ENCODE measurements around the gene C1QTNF6.
A peak's percentile ranks its signal among the peaks of the same experiment; 100 is the strongest.

Gene C1QTNF6

DNA sequence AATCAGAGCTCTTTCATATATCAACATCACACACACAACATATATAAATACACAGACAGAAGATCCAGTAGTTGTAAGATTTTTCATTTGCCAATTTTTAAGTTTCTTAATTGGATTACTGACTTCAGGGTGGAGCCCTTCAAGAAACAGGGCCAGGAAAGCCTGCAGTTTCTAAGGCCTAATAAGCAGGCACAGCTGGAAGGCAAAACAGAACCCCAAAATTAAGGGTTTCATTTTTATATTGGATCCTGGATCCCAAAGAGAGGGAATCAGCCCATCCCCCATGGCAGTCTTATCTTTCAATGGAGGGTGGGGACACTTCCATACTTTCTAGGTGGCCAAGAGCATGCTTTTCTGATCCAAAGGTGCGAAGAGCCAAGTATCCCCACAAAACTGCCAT, 4.7 kb upstream of the C1QTNF6 start:
- H3K4me1 ChIP-seq (ENCODE audit: control insufficient read depth in 5 of 5, insufficient read depth in 5 of 5, low read length in 5 of 5) = peaks cover 24 to 55% (median 51%) of the 10 kb centered on the region in 5 donors
- H3K27me3 ChIP-seq (ENCODE audit: control insufficient read depth in 5 of 5, insufficient read depth in 4 of 5, low read length in 5 of 5) = no peaks in the 10 kb centered on the region
- no peak overlapping the region for H3K4me3 ChIP-seq (ENCODE audit: low read depth in 1 of 5, low read length in 5 of 5)
- H3K36me3 ChIP-seq (ENCODE audit: control insufficient read depth in 5 of 5, insufficient read depth in 5 of 5, low read length in 5 of 5) = no peaks in the 10 kb centered on the region
- H3K9me3 ChIP-seq (ENCODE audit: control insufficient read depth in 5 of 5, low read length in 5 of 5) = no peaks in the 10 kb centered on the region
- peak overlapping the region; percentile 95 for H3K27ac ChIP-seq (ENCODE audit: low read depth, low read length)
- H3K9ac ChIP-seq (ENCODE audit: low read length in 5 of 5) = no peak overlapping the region

DNA sequence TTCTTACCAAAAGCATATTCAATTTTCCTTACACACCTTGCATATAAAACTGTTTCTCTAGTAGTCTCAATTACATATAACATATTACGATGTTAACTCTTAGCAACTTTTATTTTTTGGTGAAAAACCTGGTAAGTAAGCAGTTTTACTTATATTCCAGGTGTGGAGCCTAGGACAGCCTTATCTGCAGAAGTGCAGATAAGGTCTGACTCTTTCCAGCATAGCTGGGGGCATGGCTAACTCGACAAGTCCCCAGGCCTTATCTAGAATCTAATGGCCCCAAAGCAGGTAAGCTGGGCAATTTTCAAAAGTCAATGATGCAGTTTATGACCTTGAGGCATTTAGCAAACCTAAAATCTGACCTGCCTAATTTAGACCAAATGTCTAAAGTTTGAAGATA, 4.2 kb upstream of the C1QTNF6 start:
- Histone ChIP-seq H3K36me3 (ENCODE audit: control insufficient read depth in 5 of 5, insufficient read depth in 5 of 5, low read length in 5 of 5) (no peaks in the 10 kb centered on the region), H3K4me3 (ENCODE audit: low read depth in 1 of 5, low read length in 5 of 5) (no peak overlapping the region), H3K9ac (ENCODE audit: low read length in 5 of 5) (no peak overlapping the region), H3K4me1 (ENCODE audit: control insufficient read depth in 5 of 5, insufficient read depth in 5 of 5, low read length in 5 of 5) (peaks cover 24 to 55% (median 51%) of the 10 kb centered on the region in 5 donors), H3K27me3 (ENCODE audit: control insufficient read depth in 5 of 5, insufficient read depth in 4 of 5, low read length in 5 of 5) (no peaks in the 10 kb centered on the region), H3K27ac (ENCODE audit: low read depth, low read length) (no peak overlapping the region), H3K9me3 (ENCODE audit: control insufficient read depth in 5 of 5, low read length in 5 of 5) (no peaks in the 10 kb centered on the region)

DNA sequence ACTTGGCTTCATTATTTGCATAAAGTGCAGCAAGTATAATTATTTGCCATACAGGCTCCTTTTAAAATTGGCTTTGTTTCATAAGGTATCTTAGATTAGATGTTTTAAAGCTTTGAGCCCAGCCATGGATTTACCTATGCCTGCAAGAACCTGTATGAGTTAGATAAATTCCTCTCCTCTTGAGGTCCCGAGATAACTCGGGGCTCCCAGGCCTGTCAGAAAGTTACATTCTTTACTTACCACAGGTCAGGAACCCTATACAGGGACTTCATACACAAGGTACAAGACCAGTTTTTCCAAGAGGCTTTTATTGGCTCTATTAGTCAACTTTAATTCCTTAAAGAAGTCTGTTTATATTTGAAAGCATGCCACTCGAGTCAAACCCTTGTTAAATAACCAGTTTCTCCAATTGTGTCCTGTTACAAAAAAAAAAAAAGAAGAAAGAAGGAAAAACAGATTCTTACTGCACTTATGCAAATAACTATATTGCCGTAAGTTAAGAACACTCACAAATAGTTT, 2.3 kb upstream of the C1QTNF6 start:
- no peak overlapping the region for H3K27ac ChIP-seq (ENCODE audit: low read depth, low read length)
- H3K9me3 ChIP-seq (ENCODE audit: control insufficient read depth in 5 of 5, low read length in 5 of 5) = no peaks in the 10 kb centered on the region
- no peak overlapping the region for H3K9ac ChIP-seq (ENCODE audit: low read length in 5 of 5)
- no peaks in the 10 kb centered on the region for H3K36me3 ChIP-seq (ENCODE audit: control insufficient read depth in 5 of 5, insufficient read depth in 5 of 5, low read length in 5 of 5)
- H3K4me1 ChIP-seq (ENCODE audit: control insufficient read depth in 5 of 5, insufficient read depth in 5 of 5, low read length in 5 of 5) = peaks cover 17 to 56% (median 45%) of the 10 kb centered on the region in 5 donors
- no peaks in the 10 kb centered on the region for H3K27me3 ChIP-seq (ENCODE audit: control insufficient read depth in 5 of 5, insufficient read depth in 4 of 5, low read length in 5 of 5)
- H3K4me3 ChIP-seq (ENCODE audit: low read depth in 1 of 5, low read length in 5 of 5) = no peak overlapping the region

- Histone ChIP-seq H3K9me3 (ENCODE audit: control insufficient read depth in 5 of 5, low read length in 5 of 5) (no peaks in the 10 kb centered on the region), H3K9ac (ENCODE audit: low read length in 5 of 5) (peak overlapping the region in 3 of 5 donors; percentile 33 to 76 (median 72)), H3K4me3 (ENCODE audit: low read depth in 1 of 5, low read length in 5 of 5) (peak overlapping the region in 3 of 5 donors; percentile 56 to 68 (median 63)), H3K27me3 (ENCODE audit: control insufficient read depth in 5 of 5, insufficient read depth in 4 of 5, low read length in 5 of 5) (peaks cover 0 to 2% (median 0%) of the 10 kb centered on the region in 5 donors), H3K4me1 (ENCODE audit: control insufficient read depth in 5 of 5, insufficient read depth in 5 of 5, low read length in 5 of 5) (peaks cover 17 to 56% (median 43%) of the 10 kb centered on the region in 5 donors), H3K36me3 (ENCODE audit: control insufficient read depth in 5 of 5, insufficient read depth in 5 of 5, low read length in 5 of 5) (no peaks in the 10 kb centered on the region), H3K27ac (ENCODE audit: low read depth, low read length) (peak overlapping the region; percentile 95)
Observed at GRCh38 chr22:37188901-37189466, 937 bp upstream of the C1QTNF6 start.

- Histone ChIP-seq H3K27me3 (ENCODE audit: control insufficient read depth in 5 of 5, insufficient read depth in 4 of 5, low read length in 5 of 5) (peaks cover 0 to 2% (median 0%) of the 10 kb centered on the region in 5 donors), H3K4me3 (ENCODE audit: low read depth in 1 of 5, low read length in 5 of 5) (peak overlapping the region; percentile 47 to 68 (median 61)), H3K27ac (ENCODE audit: low read depth, low read length) (peak overlapping the region; percentile 95), H3K9me3 (ENCODE audit: control insufficient read depth in 5 of 5, low read length in 5 of 5) (no peaks in the 10 kb centered on the region), H3K4me1 (ENCODE audit: control insufficient read depth in 5 of 5, insufficient read depth in 5 of 5, low read length in 5 of 5) (peaks cover 14 to 45% (median 36%) of the 10 kb centered on the region in 5 donors), H3K9ac (ENCODE audit: low read length in 5 of 5) (peak overlapping the region; percentile 48 to 92 (median 72)), H3K36me3 (ENCODE audit: control insufficient read depth in 5 of 5, insufficient read depth in 5 of 5, low read length in 5 of 5) (no peaks in the 10 kb centered on the region)
Observed at GRCh38 chr22:37187552-37187890, 526 bp downstream of the C1QTNF6 start.

DNA sequence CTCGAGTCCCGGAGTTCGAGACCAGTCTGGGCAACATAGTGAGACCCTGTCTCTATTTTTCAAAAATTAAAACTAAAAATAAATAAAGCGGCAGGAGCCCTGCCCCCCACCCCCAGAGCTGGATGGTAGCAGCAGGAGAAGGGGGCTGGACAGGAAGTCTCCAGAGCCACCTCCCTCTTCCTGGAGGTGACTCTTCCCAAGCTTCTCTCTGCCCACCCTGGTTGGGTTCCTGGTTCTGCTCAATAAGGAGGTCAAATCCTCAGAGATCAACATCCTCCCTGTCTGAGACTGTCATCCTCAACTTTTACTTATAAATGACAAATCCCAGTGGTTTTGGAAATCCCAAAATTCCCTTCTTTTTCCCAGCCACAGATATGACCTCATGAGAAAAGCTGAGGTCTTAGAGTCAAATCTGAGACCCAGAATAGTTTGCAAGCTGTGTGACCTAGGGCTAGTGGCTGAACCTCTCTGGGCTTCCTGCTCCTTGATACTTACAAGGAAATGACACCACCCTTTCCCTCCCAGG, 987 bp downstream of the C1QTNF6 start:
- Histone ChIP-seq H3K4me1 (ENCODE audit: control insufficient read depth in 5 of 5, insufficient read depth in 5 of 5, low read length in 5 of 5) (peaks cover 14 to 45% (median 36%) of the 10 kb centered on the region in 5 donors), H3K27me3 (ENCODE audit: control insufficient read depth in 5 of 5, insufficient read depth in 4 of 5, low read length in 5 of 5) (peaks cover 0 to 2% (median 0%) of the 10 kb centered on the region in 5 donors), H3K36me3 (ENCODE audit: control insufficient read depth in 5 of 5, insufficient read depth in 5 of 5, low read length in 5 of 5) (peaks cover 0 to 3% (median 0%) of the 10 kb centered on the region in 5 donors), H3K4me3 (ENCODE audit: low read depth in 1 of 5, low read length in 5 of 5) (peak overlapping the region; percentile 47 to 68 (median 61)), H3K9me3 (ENCODE audit: control insufficient read depth in 5 of 5, low read length in 5 of 5) (no peaks in the 10 kb centered on the region), H3K9ac (ENCODE audit: low read length in 5 of 5) (peak overlapping the region in 4 of 5 donors; percentile 48 to 92 (median 74)), H3K27ac (ENCODE audit: low read depth, low read length) (peak overlapping the region; percentile 95)

DNA sequence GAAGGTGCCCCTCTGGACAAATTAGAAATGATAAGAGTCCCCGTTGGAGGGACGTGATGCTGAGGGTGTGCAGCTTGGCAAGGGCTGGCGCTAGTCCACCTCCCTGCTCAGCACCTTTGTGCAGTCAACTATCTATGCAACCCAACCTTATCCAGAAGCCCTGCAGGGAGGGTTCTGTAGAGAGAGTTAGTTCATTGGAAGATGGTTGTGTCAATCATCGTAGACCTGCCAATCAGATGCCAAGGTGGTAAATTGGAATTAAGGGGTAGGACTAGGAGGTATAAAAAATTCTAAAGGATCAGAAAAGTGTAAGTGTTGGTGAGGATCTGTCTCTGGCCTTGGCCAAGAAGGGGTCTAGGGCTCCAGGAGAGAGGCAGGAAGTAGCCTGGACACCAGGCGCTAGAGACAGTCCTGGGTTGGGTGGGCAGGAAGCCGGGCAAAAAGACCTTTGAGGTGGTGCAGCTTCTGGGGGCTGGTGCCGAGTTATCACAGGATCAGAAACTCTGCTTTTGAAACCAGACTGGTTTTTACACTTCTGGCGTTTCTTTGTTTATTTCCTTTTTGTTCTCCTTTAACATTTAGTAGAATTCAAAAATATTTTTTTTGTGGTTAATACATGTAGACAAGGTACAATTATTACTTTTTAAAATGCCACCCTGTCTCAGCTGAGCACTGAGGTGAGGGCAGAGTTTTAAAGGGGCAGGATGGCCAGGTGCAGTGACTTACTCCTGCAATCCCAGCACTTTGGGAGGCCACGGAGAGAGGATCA, 1.6 kb downstream of the C1QTNF6 start:
- Histone ChIP-seq H3K4me3 (ENCODE audit: low read depth in 1 of 5, low read length in 5 of 5) (peak overlapping the region in 1 of 5 donors; percentile 34), H3K4me1 (ENCODE audit: control insufficient read depth in 5 of 5, insufficient read depth in 5 of 5, low read length in 5 of 5) (peaks cover 14 to 45% (median 36%) of the 10 kb centered on the region in 5 donors), H3K9me3 (ENCODE audit: control insufficient read depth in 5 of 5, low read length in 5 of 5) (no peaks in the 10 kb centered on the region), H3K9ac (ENCODE audit: low read length in 5 of 5) (peak overlapping the region in 1 of 5 donors; percentile 43), H3K27ac (ENCODE audit: low read depth, low read length) (peak overlapping the region; percentile 95), H3K36me3 (ENCODE audit: control insufficient read depth in 5 of 5, insufficient read depth in 5 of 5, low read length in 5 of 5) (peaks cover 0 to 4% (median 0%) of the 10 kb centered on the region in 5 donors), H3K27me3 (ENCODE audit: control insufficient read depth in 5 of 5, insufficient read depth in 4 of 5, low read length in 5 of 5) (peaks cover 0 to 2% (median 0%) of the 10 kb centered on the region in 5 donors)

- no peaks in the 10 kb centered on the region for H3K9me3 ChIP-seq (ENCODE audit: control insufficient read depth in 5 of 5, low read length in 5 of 5)
- H3K4me3 ChIP-seq (ENCODE audit: low read depth in 1 of 5, low read length in 5 of 5) = no peak overlapping the region
- H3K9ac ChIP-seq (ENCODE audit: low read length in 5 of 5) = no peak overlapping the region
- H3K36me3 ChIP-seq (ENCODE audit: control insufficient read depth in 5 of 5, insufficient read depth in 5 of 5, low read length in 5 of 5) = peaks cover 0 to 4% (median 0%) of the 10 kb centered on the region in 5 donors
- H3K4me1 ChIP-seq (ENCODE audit: control insufficient read depth in 5 of 5, insufficient read depth in 5 of 5, low read length in 5 of 5) = peaks cover 14 to 48% (median 36%) of the 10 kb centered on the region in 5 donors
- peaks cover 0 to 2% (median 0%) of the 10 kb centered on the region in 5 donors for H3K27me3 ChIP-seq (ENCODE audit: control insufficient read depth in 5 of 5, insufficient read depth in 4 of 5, low read length in 5 of 5)
- no peak overlapping the region for H3K27ac ChIP-seq (ENCODE audit: low read depth, low read length)
Observed at GRCh38 chr22:37185646-37186227, 2.3 kb downstream of the C1QTNF6 start.

- H3K4me1 ChIP-seq (ENCODE audit: control insufficient read depth in 5 of 5, insufficient read depth in 5 of 5, low read length in 5 of 5) = peaks cover 14 to 56% (median 38%) of the 10 kb centered on the region in 5 donors
- no peak overlapping the region for H3K27ac ChIP-seq (ENCODE audit: low read depth, low read length)
- no peak overlapping the region for H3K4me3 ChIP-seq (ENCODE audit: low read depth in 1 of 5, low read length in 5 of 5)
Observed at GRCh38 chr22:37184816-37185541, 3.1 kb downstream of the C1QTNF6 start.

More at GRCh38 chr22:37184816-37185541, 3.1 kb downstream of the C1QTNF6 start:
- H3K9me3 ChIP-seq (ENCODE audit: control insufficient read depth in 5 of 5, low read length in 5 of 5) = no peaks in the 10 kb centered on the region
- peaks cover 0 to 2% (median 0%) of the 10 kb centered on the region in 5 donors for H3K27me3 ChIP-seq (ENCODE audit: control insufficient read depth in 5 of 5, insufficient read depth in 4 of 5, low read length in 5 of 5)
- no peak overlapping the region for H3K9ac ChIP-seq (ENCODE audit: low read length in 5 of 5)
- H3K36me3 ChIP-seq (ENCODE audit: control insufficient read depth in 5 of 5, insufficient read depth in 5 of 5, low read length in 5 of 5) = peaks cover 0 to 4% (median 0%) of the 10 kb centered on the region in 5 donors

Measured in subcutaneous abdominal adipose tissue (tissue), 5 donors.